ENCODE results near the gene SLC34A3. TPM values are rescaled to one million over a fixed set of nuclear protein-coding genes. Genes with fewer than 3 reads are reported as not detected.

The SLC34A3 gene
- total and polyA plus RNA-seq, 9 donors = 0.15 to 0.46 TPM; not detected in 7

GRCh38 chr9:137184881-137185660 lies 45.6 kb upstream of the SLC34A3 start:
- intact Hi-C loops (cut with DNase I) = no loop called here
- no peaks in the 10 kb centered on the region for H3K36me3 ChIP-seq
- TF ChIP-seq CTCF (IDR thresholded peaks at IDR 0.05) = no peak
- TF ChIP-seq EP300 (IDR thresholded peaks at IDR 0.05) = no peak
- TF ChIP-seq POLR2A (IDR thresholded peaks at IDR 0.05) = no peak
- H3K4me1 ChIP-seq (ENCODE audit: insufficient read depth) = peaks cover 19% of the 10 kb centered on the region
- H3K9me3 ChIP-seq = no peaks in the 10 kb centered on the region
- H3K27ac ChIP-seq = no peak overlapping the region
- no peaks in the 10 kb centered on the region for H3K27me3 ChIP-seq
- no peak for DNase-seq
- 86 to 92% (median 87%) methylated on average over 48 of the region's 48 CpGs for WGBS, 3 donors
- no peak overlapping the region for H3K4me3 ChIP-seq

- Histone ChIP-seq H3K36me3 (no peaks in the 10 kb centered on the region), H3K27me3 (no peaks in the 10 kb centered on the region), H3K27ac (no peak overlapping the region), H3K4me3 (no peak overlapping the region), H3K9me3 (no peaks in the 10 kb centered on the region), H3K4me1 (ENCODE audit: insufficient read depth) (peaks cover 19% of the 10 kb centered on the region)
- 88 to 95% (median 92%) methylated on average over 19 of the region's 19 CpGs for WGBS, 3 donors
- TF ChIP-seq CTCF (IDR thresholded peaks at IDR 0.05) = no peak
- no peak for TF ChIP-seq POLR2A (IDR thresholded peaks at IDR 0.05)
- no peak for TF ChIP-seq EP300 (IDR thresholded peaks at IDR 0.05)
- intact Hi-C loops (cut with DNase I) = no loop called here
- no peak for DNase-seq
These were observed 44.8 kb upstream of the SLC34A3 start for GRCh38 chr9:137185921-137186320.

GRCh38 chr9:137186385-137186784 lies 44.3 kb upstream of the SLC34A3 start:
- Histone ChIP-seq H3K36me3 (no peaks in the 10 kb centered on the region), H3K9me3 (no peaks in the 10 kb centered on the region), H3K27ac (no peak overlapping the region), H3K27me3 (no peaks in the 10 kb centered on the region), H3K4me3 (no peak overlapping the region), H3K4me1 (ENCODE audit: insufficient read depth) (peaks cover 19% of the 10 kb centered on the region)
- DNase-seq = no peak
- WGBS, 3 donors = 56 to 76% (median 73%) methylated on average over 5 to 6 of the region's 6 CpGs
- intact Hi-C loops (cut with DNase I) = no loop called here
- TF ChIP-seq POLR2A (IDR thresholded peaks at IDR 0.05) (no peak), EP300 (IDR thresholded peaks at IDR 0.05) (no peak), CTCF (IDR thresholded peaks at IDR 0.05) (no peak)

GRCh38 chr9:137187386-137187785 lies 43.3 kb upstream of the SLC34A3 start:
- peaks cover 19% of the 10 kb centered on the region for H3K4me1 ChIP-seq (ENCODE audit: insufficient read depth)
- intact Hi-C loops (cut with DNase I) = no loop called here
- WGBS, 3 donors = 77 to 87% (median 82%) methylated on average over 15 of the region's 15 CpGs
- no peak for DNase-seq
- TF ChIP-seq CTCF (IDR thresholded peaks at IDR 0.05) (no peak), EP300 (IDR thresholded peaks at IDR 0.05) (no peak), POLR2A (IDR thresholded peaks at IDR 0.05) (no peak)
- H3K27ac ChIP-seq = no peak overlapping the region
- peak overlapping the region; percentile 98 for H3K4me3 ChIP-seq
- H3K27me3 ChIP-seq = no peaks in the 10 kb centered on the region
- no peaks in the 10 kb centered on the region for H3K9me3 ChIP-seq
- no peaks in the 10 kb centered on the region for H3K36me3 ChIP-seq

All from ovary (tissue), 9 donors.